Stimulated activated CD4-positive, alpha-beta T cell treated with anti-CD3 and anti-CD28 coated beads, Interleukin-4, amount 100 ng/mL, for 4 hours (primary cell): ENCODE data around the gene PARD6B.
"Not testable (repeated sequence)": the region's sequence is repeated elsewhere in the genome, so short reads cannot be mapped to it uniquely, and the experiment has no call there.

Experiments used
- DNase-seq, 2 experiments: peaks; one replicate each; pipeline ENCODE4 v3.0.0-alpha.2; 2020

The PARD6B gene

DNA sequence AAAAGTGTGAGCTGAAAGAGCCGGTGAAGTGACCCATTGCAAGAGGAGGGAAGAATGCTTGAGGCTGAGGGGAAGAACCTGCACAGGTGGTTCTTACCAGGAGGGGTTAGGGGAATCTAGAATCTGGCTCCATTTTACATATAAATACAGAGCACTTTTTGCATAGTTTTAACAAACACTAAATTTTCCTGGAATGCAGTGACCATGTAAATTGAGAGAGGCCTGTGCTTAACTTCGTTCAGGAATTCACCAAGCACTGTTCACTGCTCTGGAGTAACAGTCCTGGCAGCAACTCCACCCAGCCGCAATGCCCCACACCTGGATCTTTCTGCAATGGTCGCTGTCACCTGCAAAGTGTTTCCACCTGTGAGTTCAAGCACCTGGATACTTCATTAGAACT lies 26.9 kb upstream of the PARD6B start:
- DNase-seq, result no peak

DNA sequence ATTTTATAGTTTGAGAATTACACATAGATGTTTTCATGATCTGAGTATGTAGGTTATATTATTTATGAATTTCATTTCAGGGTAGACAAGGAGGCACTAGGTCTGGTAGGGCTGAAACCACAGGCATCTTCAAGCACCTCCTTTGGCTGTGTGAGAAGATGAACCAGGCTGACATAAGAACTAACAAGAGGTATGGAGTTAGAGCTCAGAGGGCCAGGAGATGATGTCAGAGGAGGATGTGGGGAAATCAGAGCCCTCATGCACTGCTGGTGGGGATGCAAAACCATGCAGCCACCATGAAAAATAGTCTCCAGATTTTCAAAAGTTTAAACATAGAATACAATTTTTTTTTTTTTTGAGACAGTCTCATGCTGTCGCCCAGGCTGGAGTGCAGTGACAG lies 26.4 kb upstream of the PARD6B start:
- DNase-seq, result no peak

DNA sequence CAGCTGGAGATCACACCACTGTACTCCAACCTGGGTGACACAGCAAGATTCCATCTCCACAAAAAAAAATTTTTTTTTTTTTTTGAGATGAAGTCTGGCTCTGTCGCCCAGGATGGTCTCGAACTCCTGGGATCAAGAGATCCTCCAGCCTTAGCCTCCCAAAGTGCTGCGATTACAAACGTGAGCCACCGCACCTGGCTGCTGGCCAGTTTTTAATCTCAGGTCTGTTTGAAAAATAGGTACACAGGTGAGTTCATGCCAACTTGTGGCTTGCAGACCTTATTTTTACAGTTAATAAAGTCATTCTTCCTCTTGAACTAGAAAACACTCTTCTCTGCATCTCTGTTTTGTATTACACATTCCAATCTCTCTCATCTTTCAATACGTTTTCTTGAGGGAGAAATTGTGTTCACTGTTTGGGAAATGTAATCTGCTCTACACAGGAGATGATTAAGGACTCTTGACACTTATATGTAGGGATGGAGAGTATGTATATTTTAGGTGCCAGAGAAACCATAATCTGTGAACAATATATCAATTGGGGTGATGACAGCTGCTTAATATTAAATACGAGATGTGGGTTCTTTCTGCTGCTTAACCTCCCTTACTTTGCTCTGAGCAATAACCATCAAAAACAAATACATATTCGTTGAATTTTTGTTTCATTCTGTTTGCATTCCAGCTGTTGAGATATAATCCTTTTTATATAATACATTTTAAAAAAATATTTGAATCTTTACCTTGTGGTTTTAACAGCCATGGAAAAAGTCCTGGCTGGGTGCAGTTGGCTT lies 22.3 kb upstream of the PARD6B start:
- no peak for DNase-seq

DNA sequence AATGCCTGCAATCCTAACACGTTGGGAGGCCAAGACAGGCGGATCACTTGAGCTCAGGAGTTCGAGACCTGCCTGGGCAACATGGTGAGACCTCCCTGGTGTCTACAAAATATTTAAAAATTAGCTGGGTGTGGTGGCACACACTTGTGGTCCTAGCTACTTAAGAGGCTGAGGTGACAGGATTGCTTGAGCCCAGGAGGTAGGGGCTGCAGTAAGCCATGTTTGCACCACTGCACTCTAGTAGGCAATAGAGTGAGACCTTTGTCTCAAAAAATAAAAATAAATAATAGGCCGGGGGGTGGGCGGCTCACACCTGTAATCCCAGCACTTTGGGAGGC lies 21.8 kb upstream of the PARD6B start:
- no peak for DNase-seq

DNA sequence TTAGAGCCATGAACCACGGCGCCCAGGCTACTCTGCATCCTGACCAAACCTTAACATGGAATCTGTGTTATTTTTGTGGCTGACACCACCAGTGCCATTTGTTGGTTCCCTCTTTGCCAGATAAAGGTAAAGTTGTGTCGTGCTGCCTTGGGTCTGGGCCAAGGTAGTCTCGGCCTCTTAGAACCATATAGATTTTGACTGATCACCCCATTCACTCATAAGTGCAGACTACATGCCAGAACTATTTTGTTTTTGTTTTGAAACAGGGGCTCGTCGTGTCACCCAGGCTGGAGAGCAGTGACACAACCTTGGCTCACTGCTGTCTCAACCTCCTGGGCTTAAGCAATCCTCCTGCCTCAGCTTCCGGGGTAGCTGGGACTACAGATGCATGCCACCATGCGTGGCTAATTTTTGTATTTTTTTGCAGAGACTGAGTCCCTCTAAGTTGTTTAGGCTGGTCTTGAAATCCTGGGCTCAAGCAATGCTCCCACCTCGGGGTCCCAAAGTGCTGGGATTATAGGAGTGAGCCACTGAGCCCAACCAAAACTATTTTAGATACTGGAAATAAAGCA lies 20.8 kb upstream of the PARD6B start:
- no peak for DNase-seq

DNA sequence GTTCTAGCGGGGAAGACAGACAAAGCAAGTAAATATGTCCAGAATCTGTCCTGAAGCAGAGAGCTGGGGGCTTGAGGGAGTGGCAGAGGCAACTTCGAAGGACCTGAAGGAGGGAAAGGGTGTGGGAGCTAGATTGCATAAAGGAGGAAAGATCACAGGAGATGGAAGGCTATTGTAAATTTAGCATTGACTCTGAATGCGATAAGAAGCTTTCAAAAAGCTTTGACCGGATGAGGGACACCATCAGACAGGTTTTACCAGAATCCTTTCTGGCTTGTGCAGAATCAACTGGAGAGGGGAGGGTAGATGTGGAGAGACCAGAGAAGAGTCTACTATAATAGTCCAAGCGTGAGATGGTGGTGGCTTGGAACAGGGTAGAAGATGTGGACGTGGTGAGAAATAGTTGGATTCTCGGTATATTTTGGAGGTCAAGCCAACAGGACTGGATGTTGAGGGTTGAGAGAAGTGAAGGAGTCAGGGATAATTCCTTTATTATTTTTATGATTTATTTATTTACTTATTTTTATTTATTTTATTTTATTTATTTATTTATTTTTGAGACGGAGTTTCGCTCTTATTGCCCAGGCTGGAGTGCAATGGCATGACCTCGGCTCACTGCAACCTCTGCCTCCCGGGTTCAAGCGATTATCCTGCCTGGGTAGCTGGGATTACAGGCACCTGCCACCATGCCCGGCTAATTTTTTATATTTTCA lies 20.1 kb upstream of the PARD6B start:
- no peak for DNase-seq

DNA sequence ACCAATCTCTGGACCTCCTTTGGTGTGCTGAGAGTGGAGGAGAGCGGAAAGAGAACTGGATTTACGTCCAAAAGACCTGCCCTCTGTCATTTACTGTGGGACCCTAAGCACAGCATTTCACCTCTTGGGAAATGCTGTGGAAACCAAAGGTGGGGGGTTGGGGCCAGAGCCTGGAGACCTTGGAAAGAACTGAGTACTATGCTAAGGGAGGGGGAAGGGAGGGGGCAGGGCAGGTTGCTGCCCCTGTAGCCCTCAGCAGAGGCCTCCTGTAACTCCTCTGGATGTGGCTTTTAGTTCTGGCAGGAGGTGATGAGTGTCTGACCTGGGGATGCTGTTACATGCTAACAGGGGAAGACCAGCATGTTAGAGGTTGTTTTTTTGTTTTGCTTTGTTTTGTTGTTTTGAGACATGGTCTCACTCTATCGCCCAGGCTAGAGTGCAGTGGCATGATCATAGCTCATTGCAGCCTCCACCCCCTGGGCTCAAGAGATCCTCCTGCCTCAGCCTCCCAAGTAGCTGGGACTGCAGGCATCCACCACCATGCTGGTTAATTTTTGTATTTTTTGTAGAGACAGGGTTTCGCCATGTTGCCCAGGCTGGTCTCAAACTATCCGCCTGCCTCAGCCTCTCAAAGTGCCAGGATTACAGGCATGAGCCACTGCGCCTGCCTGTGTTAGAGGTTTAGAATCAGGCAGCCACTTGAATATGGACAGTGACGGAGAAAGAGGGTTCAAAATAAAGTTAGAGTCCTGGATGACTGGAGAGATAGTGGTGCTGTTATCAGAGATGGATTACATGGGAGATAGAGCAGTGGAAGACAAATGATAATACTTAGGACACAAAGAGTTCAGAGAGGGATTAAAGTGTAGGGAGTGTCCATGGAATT lies 18.4 kb upstream of the PARD6B start:
- no peak for DNase-seq

DNA sequence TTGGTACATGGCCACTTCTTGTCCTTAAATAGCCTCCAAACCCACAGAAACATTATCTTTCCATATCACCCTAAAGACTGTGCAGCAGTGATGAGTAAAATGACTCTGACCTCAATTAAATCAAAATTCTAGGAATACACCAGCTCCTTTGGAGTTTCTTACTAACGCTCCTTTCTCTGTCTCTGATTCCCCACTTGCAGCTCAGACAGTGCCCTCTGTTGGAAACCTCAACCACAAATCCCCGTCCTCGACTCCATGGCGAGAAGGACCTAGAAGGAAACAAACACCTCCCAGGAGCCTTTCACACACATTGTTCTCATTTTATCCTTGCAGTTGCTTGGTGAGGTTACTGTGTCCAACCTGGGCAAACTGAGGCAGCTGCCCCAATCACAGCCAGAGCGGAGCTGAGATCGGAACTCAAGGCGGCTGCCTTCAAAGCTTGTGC lies 17.7 kb upstream of the PARD6B start:
- DNase-seq, result no peak

DNA sequence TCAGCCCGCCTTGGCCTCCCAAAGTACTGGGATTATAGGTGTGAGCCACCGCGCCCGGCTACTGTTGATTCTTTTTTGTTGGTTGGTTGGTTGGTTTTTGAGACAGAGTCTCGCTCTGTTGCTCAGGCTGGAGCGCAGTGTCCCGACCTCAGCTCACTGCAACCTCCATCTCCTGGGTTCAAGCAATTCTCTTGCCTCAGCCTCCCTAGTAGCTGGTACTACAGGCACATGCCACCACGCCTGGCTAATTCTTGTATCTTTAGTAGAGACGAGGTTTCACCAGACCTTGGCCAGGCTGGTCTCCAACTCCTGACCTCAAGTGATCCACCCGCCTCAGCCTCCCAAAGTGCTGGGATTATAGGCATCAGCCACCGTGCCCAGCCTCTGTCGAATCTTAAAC lies 17.0 kb upstream of the PARD6B start:
- DNase-seq, result not testable (repeated sequence)

DNA sequence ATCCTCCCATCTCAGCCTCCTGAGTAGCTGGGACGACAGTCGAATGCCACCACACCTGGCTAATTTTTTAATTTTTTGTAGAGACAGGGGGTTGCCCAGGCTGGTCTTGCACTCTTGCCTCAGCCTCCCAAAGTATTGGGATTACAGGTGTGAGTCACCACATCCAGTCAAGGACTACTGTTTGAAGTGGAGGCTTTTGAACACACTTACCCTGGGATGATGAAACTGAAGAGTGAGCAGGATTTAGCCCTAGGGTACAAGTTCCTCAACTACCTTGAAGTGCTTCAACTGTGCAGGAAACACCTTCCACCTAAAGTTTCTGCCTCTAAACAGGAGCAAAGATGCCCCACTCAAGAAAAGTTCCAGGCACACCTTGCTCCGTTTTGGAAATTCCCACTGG lies 15.7 kb upstream of the PARD6B start:
- no peak for DNase-seq

DNA sequence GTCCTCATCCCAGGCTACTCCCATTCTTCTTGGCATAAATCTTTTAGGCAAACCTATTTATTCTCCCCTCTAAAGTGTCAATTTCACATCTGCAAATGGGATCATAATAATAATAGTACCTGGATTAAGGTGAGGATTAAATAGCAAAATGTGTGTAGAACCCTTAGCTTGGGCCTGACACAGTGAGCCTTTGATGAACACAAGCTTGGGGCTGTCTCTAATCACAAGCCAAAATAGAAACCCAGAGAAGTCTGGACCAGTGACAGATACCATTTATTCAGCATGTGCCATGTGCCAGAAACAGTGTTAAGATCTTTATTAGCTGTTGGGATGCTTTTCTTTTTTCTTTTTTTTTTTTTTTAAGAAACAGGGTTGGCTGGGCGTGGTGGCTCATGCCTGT lies 14.9 kb upstream of the PARD6B start:
- DNase-seq, result no peak

DNA sequence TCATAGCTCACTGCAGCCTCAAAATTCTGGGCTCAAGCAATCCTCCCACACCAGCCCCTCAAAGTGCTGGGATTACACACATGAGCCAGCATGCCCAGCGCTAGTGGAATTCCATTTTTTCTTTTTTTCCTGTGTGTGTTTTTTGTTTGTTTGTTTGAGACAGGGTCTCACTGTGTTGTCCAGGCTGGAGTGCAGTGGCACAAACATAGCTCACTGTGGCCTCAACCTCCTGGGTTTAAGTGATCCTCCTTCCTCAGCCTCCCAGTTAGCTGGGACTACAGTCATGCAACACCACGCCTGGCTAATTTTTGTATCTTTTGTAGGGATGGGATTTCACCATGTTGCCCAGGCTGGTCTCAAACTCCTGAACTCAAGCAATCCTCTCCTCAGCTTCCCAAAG lies 14.1 kb upstream of the PARD6B start:
- DNase-seq, result no peak

DNA sequence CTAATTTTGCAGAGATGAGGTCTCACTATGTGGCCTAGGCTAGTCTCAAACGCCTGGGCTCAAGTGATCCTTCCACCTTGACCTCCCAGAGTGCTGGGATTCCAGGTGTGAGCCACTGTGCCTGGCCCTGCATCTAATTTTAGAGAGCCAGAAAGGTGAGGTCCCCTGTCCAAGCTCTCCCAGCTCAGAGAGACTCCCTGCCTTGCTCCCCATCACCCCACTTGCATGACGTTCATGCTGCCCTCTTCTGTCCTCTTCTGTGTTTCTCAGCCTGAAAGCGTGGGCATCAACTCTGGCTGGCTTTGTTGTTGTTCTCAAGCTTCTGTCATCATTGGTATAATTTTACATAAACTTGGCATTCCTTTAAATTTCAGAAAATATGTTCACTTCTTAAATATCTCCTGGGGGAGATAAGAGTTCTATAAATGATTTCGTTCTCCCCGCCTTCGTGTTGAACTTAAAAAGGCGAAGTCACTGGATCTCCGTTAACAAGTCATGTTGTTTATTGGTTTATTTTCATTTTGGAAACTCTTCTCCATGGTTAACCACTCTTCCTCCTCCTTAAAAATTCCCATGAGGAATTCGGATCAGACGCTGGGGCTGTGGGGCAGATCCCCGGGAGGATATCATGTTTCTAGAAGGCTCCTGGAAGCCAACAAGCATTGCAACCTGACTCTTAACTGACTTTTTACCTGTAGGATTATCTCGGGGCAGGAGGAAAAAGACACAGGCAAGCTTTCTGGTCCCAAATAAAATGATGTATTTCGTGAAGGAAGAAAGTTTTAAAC lies 13.2 kb upstream of the PARD6B start:
- no peak for DNase-seq

DNA sequence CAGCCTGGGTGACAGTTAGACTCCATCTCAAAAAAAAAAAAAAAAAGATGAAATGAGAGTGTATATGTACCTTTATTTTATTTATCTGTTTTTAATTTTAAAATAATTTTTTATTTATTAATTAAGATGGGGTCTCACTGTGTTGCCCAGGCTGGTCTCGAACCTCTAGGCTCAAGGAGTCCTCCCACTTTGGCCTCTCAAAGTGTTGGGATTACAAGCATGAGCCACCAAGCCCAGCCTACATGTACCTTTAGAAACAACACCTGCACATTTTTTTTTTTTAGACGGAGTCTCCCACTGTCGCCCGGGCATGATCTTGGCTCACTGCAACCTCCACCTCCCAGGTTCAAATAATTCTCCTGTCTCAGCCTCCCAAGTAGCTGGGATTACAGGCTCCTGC lies 12.1 kb upstream of the PARD6B start:
- no peak for DNase-seq

DNA sequence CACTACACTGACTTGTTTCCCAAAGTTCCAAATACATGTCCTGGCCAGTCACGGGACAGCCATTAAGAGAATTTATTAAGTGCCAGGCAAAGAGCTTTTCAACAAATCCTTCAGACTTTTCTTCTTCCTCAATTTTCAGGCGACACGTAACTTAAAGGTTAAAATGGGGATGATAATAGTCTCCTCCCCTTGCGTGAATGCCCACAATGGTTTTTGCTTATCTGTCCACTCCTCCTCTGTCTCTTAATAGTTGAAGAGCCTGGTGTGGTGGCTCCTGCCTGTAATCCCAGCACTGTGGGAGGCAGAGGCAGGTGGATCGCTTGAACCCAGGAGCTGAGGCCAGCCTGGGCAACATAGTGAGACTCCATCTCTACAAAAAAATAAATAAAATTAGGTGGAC lies 11.4 kb upstream of the PARD6B start:
- DNase-seq, result no peak

DNA sequence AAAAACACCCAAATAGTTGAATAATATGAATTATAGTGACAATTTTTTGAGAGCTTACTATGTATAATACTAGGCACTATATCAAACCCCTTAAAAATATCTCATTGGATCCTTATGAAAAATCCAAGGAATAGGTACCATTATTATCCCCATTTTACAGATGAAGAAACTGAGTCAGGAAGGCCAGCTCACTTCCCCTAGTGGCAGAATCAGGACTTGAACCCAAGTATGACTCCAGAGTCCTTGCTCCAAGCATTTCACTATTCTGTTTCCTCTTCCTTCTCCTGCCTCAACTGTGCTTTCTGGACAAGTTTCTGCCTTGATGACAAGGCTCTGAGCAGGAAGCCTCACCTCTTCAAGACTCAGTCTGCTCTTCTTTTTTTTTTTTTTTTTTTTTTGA lies 10.8 kb upstream of the PARD6B start:
- no peak for DNase-seq

DNA sequence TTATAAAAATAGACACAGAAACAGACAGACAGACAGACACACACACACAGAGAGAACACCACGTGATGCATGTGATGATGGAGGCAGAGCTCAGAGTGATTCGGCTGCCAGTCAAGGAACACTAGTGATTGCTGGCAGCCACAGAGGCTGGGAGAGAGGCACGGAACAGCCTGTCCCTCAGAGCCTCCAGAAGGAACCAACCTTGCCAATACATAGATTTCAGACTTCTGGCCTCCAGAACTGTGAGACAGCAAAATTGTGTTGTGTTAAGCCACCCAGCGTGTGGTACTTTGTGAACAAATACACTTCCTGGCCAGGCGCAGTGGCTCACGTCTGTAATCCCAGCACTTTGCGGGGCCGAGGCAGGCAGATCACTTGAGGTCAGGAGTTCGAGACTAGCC lies 9.5 kb upstream of the PARD6B start:
- DNase-seq, result no peak

DNA sequence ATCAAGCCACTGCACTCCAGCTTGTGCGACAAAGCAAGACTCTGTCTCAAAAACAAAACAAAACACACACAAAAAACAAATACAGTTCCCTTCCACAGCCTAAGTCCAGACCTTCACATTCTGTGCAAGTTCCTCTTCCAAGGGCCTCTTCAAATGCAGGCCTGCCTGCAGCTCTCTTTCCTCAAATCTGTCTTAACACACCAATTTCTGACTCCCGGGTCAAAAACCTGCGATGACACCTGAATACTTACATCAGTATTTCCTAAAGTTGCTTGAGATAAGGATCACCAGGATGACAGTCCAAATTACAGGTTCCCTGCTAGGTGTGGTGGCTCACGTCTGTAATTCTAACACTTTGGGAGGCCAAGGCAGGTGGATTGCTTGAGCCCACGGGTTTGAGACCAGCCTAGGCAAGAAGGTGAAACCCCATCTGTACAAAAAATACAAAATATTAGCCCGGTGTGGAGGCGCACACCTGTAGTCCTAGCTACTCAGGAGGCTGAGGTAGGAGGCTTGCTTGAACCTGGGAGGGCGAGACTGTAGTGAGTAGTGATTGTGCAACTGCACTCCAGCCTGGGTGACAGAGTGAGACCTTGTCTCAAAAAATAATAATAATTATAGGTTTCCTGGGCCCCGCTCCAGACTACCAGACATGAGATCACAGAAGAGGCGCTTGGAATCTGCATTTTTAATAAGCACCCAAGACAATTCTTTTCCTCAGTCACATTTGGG lies 8.8 kb upstream of the PARD6B start:
- no peak for DNase-seq

DNA sequence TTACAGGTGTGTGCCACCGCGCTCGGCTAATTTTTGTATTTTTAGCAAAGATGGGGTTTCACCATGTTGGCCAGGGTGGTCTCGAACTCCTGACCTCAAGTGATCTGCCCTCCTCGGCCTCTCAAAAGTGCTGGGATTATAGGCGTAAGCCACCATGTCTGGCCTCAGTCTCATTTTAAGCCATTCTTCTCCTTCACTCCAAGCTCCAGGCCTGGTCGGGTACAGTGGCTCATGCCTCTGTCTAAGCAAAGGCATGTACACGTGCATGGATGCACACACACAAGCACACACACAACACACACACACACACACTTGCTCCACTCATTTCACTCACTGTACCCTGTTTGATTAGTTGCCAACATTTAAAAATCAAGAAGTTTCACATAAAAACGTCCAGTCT lies 7.7 kb upstream of the PARD6B start:
- DNase-seq, result no peak

DNA sequence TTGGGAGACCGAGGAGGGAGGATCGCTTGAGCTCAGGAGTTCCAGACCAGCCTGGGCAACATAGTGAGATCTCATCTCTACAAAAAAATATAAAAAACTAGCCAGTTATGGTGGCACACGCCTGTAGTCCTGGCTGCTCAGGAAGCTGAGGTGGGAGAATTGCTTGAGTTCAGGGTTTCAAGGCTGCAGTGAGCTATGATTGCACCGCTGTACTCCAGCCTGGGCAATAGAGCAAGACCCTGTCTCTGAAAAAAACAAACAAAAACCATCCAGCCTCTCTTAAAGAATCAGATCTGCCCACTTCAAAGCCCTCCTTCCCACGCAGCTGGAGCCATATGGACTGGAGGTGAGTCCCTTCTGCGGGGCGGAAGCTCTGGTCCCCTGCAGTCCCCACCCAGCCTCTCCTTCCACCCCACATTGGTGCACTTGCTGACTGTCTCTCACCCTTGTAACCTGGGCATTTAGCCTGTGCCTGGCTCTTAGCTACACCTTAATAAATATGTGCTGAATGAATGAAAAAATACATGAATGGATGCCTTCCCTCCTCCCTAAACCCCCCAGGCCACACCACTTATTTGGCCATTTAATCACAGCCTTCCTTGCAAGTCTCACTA lies 7.2 kb upstream of the PARD6B start:
- no peak for DNase-seq
